Suprapubic skin (tissue), 4 donors: Measurements from ENCODE around the gene TANGO2.

Experiments used
- CTCF ChIP-seq, 2 donors: fragments of 200-600 bp in 1 of 2; fragments of 450-650 bp in 1 of 2; sonication (generic) in 1 of 2; IDR thresholded peaks; one replicate each; pipeline ENCODE4 v1.5.1; 2016 to 2019; ENCODE audit warnings: antibody characterized with exemption in 2 of 2, mild to moderate bottlenecking in 1 of 2, moderate library complexity in 1 of 2
- POLR2A ChIP-seq, 2 donors: fragments of 450-650 bp; IDR thresholded peaks; one replicate each; pipeline ENCODE4 v1.6.1; 2017; ENCODE audit warnings: antibody characterized with exemption in 2 of 2, mild to moderate bottlenecking in 2 of 2, moderate library complexity in 2 of 2
- POLR2AphosphoS5 ChIP-seq, 3 donors: sonication (generic); formaldehyde crosslinking; IDR thresholded peaks; one replicate each; pipeline ENCODE4 v1.6.1; 2017; ENCODE audit warnings: antibody characterized with exemption in 3 of 3

- TF ChIP-seq POLR2A (IDR thresholded peaks at IDR 0.05) (no peak), CTCF (IDR thresholded peaks at IDR 0.05) (no peak), POLR2AphosphoS5 (IDR thresholded peaks at IDR 0.05) (no peak)
Measured at GRCh38 chr22:19979712-19980493, 41.0 kb upstream of the TANGO2 start.
